Upper lobe of right lung (tissue), 1 donor: ENCODE measurements around the gene HBG2. TPM values are rescaled to one million over a fixed set of nuclear protein-coding genes. Genes with fewer than 3 reads are reported as not detected.

Source experiments
- ATAC-seq: fragments of 200-7000 bp; cut with Tn5 transposase; one replicate; pipeline ENCODE4 v1.9.1; 2020; ENCODE audit warnings: mild to moderate bottlenecking, moderate library complexity
- DNase-seq: peaks from one replicate; pipeline ENCODE4 v3.0.0-alpha.2; 2020
- H3K27ac ChIP-seq: fragments of 200-600 bp; one replicate; pipeline ENCODE4 v1.8.0; 2022
- H3K27me3 ChIP-seq: fragments of 200-600 bp; one replicate; pipeline ENCODE4 v1.8.0; 2022; ENCODE audit warnings: mild to moderate bottlenecking
- H3K36me3 ChIP-seq: fragments of 200-600 bp; one replicate; pipeline ENCODE4 v1.8.0; 2022
- H3K4me1 ChIP-seq: fragments of 200-600 bp; one replicate; pipeline ENCODE4 v1.8.0; 2022
- H3K4me3 ChIP-seq: fragments of 200-600 bp; one replicate; pipeline ENCODE4 v1.8.0; 2022; ENCODE audit warnings: mild to moderate bottlenecking
- H3K9me3 ChIP-seq: fragments of 200-600 bp; one replicate; pipeline ENCODE4 v1.8.0; 2022
- intact Hi-C: fragments of 100-400 bp; cut with DNase I; formaldehyde crosslinking; loops from one replicate; pipeline ENCODE4 v1.11.0; 2022
- total RNA-seq: library from RNA; stranded (reverse); fragmentation: NEBNext Ultra II Directional; extraction: Animal tissue kit (Norgen Biotek cat#: 25700); gene quantifications from one replicate; pipeline ENCODE4 v1.2.1, GENCODE V29; 2021
- TF ChIP-seq, protein P1 (sequence below): fragments of 200-600 bp; IDR thresholded peaks from one replicate; pipeline ENCODE4 v1.8.0; 2022; ENCODE audit warnings: antibody characterized with exemption
- donor health status: DM: no; HTN: yes; CAD: no; lungs with severe emphysema.

Gene HBG2
- total RNA-seq, 1 donor from 2014 or later = 1.0 TPM

DNA sequence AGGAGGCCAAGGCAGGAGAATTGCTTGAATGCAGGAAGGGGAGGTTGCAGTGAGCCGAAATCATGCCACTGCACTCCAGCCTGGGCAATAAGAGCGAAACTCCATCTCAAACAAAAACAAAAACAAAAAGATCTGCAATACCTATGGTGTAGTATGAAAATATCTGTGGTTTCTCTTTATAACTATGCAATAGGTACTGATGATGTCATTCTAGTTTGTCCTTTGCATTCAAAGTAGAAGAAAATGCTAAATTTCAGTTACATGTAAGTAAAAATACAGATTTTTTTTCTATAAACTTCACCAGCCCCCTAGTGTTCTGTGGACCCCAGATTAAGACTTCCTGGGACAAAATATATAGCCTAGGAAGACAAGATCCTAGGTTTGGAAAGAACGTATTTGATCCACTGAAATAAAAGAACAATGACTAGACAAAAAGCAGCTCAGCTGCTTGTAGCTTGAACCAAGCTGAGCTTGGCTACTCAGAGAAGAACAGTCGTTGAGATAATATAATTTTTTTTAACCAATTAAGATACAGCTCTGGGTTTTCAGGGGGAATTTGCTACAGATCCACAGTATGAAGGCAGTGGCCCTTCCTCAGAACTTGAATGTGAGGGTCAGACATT, 17.9 kb upstream of the HBG2 start:
- Histone ChIP-seq H3K36me3 (no peaks in the 10 kb centered on the region), H3K4me3 (no peak overlapping the region), H3K27ac (no peak overlapping the region), H3K27me3 (no peaks in the 10 kb centered on the region), H3K4me1 (no peaks in the 10 kb centered on the region), H3K9me3 (no peaks in the 10 kb centered on the region)
- ATAC-seq (no peak), DNase-seq (no peak)
- TF ChIP-seq, protein P1, sequence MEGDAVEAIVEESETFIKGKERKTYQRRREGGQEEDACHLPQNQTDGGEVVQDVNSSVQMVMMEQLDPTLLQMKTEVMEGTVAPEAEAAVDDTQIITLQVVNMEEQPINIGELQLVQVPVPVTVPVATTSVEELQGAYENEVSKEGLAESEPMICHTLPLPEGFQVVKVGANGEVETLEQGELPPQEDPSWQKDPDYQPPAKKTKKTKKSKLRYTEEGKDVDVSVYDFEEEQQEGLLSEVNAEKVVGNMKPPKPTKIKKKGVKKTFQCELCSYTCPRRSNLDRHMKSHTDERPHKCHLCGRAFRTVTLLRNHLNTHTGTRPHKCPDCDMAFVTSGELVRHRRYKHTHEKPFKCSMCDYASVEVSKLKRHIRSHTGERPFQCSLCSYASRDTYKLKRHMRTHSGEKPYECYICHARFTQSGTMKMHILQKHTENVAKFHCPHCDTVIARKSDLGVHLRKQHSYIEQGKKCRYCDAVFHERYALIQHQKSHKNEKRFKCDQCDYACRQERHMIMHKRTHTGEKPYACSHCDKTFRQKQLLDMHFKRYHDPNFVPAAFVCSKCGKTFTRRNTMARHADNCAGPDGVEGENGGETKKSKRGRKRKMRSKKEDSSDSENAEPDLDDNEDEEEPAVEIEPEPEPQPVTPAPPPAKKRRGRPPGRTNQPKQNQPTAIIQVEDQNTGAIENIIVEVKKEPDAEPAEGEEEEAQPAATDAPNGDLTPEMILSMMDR = no peak
- intact Hi-C loops = no loop called here

DNA sequence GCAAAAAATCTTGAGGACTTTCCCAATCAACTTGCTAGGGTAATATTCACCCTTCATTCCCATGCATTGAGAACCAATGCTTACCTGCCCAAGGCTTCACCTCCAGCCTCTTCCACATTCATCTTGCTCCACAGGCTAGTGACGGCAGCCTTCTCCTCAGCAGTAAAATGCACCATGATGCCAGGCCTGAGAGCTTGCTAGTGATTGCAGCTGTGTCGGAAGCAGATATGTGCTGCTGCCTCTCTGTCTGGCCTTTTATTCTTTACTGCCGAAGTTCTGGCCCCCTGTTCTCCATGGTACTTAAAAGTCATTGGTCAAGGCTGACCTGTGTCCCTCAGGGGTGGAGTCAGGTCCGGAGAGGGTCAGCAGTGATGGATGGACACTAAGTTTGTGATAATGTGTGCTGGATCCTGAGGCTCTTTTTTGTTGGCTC, 15.2 kb upstream of the HBG2 start, which contains the start of gene HBE1:
Gene HBE1 (minus strand): TSS at position 231 of the 433 bp plus-strand sequence. CDS start 55 bp downstream, at position 176.
- no peaks in the 10 kb centered on the region for H3K27me3 ChIP-seq
- H3K36me3 ChIP-seq = no peaks in the 10 kb centered on the region
- no peaks in the 10 kb centered on the region for H3K4me1 ChIP-seq
- DNase-seq = no peak
- H3K4me3 ChIP-seq = no peak within 1 kb of the TSS
- ATAC-seq = no peak
- intact Hi-C loops = no loop called here
- TF ChIP-seq, protein P1 = no peak
- no peaks in the 10 kb centered on the region for H3K9me3 ChIP-seq
- no peak within 1 kb of the TSS for H3K27ac ChIP-seq

DNA sequence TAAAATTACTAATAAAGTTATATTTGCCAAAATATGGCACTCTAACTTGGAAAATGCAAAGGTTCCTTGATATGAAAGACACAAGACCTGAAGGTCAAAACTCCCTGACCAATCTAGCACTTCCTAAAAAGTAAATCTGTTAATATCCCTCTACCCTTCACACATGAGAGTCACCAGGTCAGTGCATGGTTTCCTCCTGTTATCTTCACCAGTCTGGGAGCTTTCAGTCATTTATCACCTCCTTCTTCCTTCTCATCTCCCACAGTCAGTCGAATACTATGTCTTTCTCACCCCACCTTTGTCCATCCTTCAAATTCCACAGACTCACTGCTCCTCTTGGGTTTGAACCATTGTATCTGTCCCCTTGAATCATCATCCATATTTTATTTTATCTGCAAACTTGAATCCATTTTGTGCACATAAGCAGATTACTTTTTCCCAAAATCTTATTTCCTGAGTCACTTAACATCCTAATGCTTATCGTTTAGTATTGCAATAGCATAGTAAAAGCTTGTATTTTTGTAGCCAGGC, 12.5 kb upstream of the HBG2 start:
- TF ChIP-seq, protein P1 = no peak
- Histone ChIP-seq H3K27ac (no peak overlapping the region), H3K36me3 (no peaks in the 10 kb centered on the region), H3K4me1 (no peaks in the 10 kb centered on the region), H3K4me3 (no peak overlapping the region), H3K9me3 (no peaks in the 10 kb centered on the region), H3K27me3 (no peaks in the 10 kb centered on the region)
- ATAC-seq (no peak), DNase-seq (no peak)
- intact Hi-C loops = no loop called here

DNA sequence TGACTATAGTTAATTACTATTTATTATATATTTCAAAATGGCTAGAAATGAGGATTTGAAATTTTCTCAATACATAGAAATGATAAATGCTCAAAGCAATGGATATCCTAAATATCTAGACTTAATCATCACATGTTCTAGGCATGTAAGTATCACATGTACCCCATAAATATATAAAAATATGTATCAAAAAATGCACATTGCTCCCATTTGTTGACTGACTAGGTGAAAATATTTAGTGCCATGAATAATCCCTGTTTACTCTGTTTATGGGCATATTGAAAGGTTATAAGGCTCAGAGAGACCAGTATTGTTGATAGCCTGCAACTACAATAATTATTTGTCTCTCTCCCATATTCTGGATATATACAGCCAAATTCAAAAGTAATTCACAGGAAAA, 12.0 kb upstream of the HBG2 start:
- TF ChIP-seq, protein P1 = no peak
- no peaks in the 10 kb centered on the region for H3K27me3 ChIP-seq
- H3K4me1 ChIP-seq = no peaks in the 10 kb centered on the region
- ATAC-seq = no peak
- DNase-seq = no peak
- H3K36me3 ChIP-seq = no peaks in the 10 kb centered on the region
- no peak overlapping the region for H3K4me3 ChIP-seq
- intact Hi-C loops = no loop called here
- H3K27ac ChIP-seq = no peak overlapping the region
- no peaks in the 10 kb centered on the region for H3K9me3 ChIP-seq

DNA sequence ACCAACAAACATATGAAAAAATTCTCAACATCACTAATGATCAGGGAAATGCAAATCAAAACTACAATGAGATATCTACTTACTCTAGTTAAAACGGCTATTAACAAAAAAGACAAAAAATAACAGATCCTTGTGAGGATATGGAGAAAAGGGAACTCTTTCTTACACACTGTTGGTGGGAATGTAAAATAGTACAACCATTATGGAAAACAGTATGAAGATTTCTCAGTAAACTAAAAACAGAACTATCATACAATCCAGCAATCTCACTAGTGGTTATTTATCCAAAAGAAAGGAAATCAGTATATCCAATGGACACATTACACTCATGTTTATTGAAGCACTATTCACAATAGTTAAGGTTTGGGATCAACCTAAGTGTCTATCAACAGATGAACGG, 11.3 kb upstream of the HBG2 start:
- DNase-seq (no peak), ATAC-seq (no peak)
- TF ChIP-seq, protein P1 = no peak
- no peak overlapping the region for H3K4me3 ChIP-seq
- no peaks in the 10 kb centered on the region for H3K4me1 ChIP-seq
- no peaks in the 10 kb centered on the region for H3K27me3 ChIP-seq
- no peaks in the 10 kb centered on the region for H3K36me3 ChIP-seq
- intact Hi-C loops = no loop called here
- no peak overlapping the region for H3K27ac ChIP-seq
- no peaks in the 10 kb centered on the region for H3K9me3 ChIP-seq
